ENCODE results near the gene BACH2.

Gene BACH2

DNA sequence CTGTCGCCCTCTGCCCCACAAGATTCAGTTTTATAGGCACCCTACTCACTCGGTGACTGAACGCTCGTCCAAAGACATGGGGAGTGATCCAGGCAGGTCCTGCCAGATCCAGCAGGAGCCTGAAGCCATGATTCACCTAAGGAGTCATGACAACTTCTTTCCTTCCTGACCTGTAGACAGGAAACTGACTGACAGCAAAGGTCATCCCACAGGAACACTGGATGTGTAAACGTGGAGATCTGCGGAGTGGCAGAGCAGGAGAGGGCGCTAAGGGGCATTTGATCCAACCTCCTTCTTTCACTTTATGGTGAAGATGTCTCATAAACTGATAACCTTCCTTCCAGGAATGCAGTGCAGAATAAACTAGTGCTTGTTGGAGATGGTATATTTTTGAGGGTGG is 210.1 kb downstream of the BACH2 start:
- Histone ChIP-seq H3K9me2 (replicated peaks; ENCODE audit: insufficient read depth, low read length) (no peaks in the 10 kb centered on the region), H3K9ac (ENCODE audit: low read length) (no peak overlapping the region), H4K20me1 (ENCODE audit: low read depth, low read length) (no peaks in the 10 kb centered on the region; the same call in 1 of the 2 replicates), H3K4me3 (ENCODE audit: insufficient read depth, low read length, poor library complexity, severe bottlenecking) (no peak overlapping the region), H2AFZ (ENCODE audit: low read depth, low read length, severe bottlenecking) (no peak overlapping the region), H3K4me2 (ENCODE audit: low read depth, low read length, poor library complexity, severe bottlenecking) (no peak overlapping the region), H3K79me2 (ENCODE audit: insufficient read depth, low read length) (peaks cover 3% of the 10 kb centered on the region; the same call in 1 of the 2 replicates), H3K27me3 (ENCODE audit: low read length) (no peaks in the 10 kb centered on the region), H3K27ac (ENCODE audit: low read depth, low read length) (no peak overlapping the region), H3K36me3 (ENCODE audit: low read length) (no peaks in the 10 kb centered on the region), H3K9me3 (ENCODE audit: insufficient read depth, low read length) (no peaks in the 10 kb centered on the region), H3F3A (ENCODE audit: insufficient read depth) (no peaks in the 10 kb centered on the region)
- no peak for TF ChIP-seq CTCF (IDR thresholded peaks at IDR 0.05; ENCODE audit: insufficient read depth, low read length, poor library complexity, severe bottlenecking)
- TF ChIP-seq EZH2phosphoT487 (conservative IDR thresholded peaks at IDR 0.05; ENCODE audit: low read length) = no peak

DNA sequence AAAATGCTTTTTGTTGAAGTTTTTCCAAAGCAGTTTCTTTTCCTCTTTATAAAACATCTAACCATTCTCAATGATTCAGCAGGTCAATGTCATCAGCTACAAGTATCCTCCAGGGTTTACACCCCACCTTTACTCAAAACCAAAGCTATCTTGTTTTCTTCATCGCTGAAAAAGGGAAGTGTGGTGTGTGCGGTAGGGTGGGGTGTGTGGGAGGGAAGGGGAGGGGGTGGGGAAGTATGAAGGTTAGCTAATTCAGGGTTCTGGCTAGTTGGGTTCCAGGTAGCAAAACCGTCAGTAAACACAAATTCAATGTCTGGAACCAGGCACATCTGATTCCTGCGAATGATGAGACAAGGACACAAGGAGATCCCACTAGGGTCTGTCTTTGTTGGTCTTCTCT is 212.8 kb downstream of the BACH2 start:
- H3F3A ChIP-seq (ENCODE audit: insufficient read depth) = no peaks in the 10 kb centered on the region
- H3K9ac ChIP-seq (ENCODE audit: low read length) = no peak overlapping the region
- peak overlapping the region; percentile 38 for H3K4me2 ChIP-seq (ENCODE audit: low read depth, low read length, poor library complexity, severe bottlenecking)
- H2AFZ ChIP-seq (ENCODE audit: low read depth, low read length, severe bottlenecking) = no peak overlapping the region
- no peak for TF ChIP-seq EZH2phosphoT487 (conservative IDR thresholded peaks at IDR 0.05; ENCODE audit: low read length)
- no peak for TF ChIP-seq CTCF (IDR thresholded peaks at IDR 0.05; ENCODE audit: insufficient read depth, low read length, poor library complexity, severe bottlenecking)
- no peaks in the 10 kb centered on the region for H3K79me2 ChIP-seq (ENCODE audit: insufficient read depth, low read length)
- H3K9me2 ChIP-seq (replicated peaks; ENCODE audit: insufficient read depth, low read length) = no peaks in the 10 kb centered on the region
- H3K27ac ChIP-seq (ENCODE audit: low read depth, low read length) = no peak overlapping the region
- no peaks in the 10 kb centered on the region for H3K36me3 ChIP-seq (ENCODE audit: low read length)
- no peak overlapping the region for H3K4me3 ChIP-seq (ENCODE audit: insufficient read depth, low read length, poor library complexity, severe bottlenecking)
- H3K27me3 ChIP-seq (ENCODE audit: low read length) = no peaks in the 10 kb centered on the region
- H3K9me3 ChIP-seq (ENCODE audit: insufficient read depth, low read length) = no peaks in the 10 kb centered on the region
- no peaks in the 10 kb centered on the region for H4K20me1 ChIP-seq (ENCODE audit: low read depth, low read length)

DNA sequence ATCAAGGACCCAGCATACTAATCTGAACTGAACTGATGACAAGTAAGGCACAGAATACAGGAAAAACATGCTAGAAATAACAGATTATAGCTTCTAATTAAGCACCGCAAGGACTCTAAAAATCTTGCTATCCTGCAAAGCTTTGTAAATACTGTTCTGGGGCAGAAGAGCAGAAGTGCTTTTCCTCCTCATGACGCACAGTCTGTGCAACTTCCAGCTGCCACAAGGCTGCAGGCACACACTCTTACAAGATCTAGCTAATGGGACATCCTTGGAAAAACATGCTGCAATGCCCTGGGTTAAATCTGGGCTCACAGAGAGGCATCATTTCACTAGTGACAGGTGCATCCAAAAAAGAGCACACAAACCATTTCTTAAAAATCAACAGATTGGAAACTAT is 213.8 kb downstream of the BACH2 start:
- TF ChIP-seq CTCF (IDR thresholded peaks at IDR 0.05; ENCODE audit: insufficient read depth, low read length, poor library complexity, severe bottlenecking) (no peak), EZH2phosphoT487 (conservative IDR thresholded peaks at IDR 0.05; ENCODE audit: low read length) (no peak)
- Histone ChIP-seq H2AFZ (ENCODE audit: low read depth, low read length, severe bottlenecking) (no peak overlapping the region), H3K4me3 (ENCODE audit: insufficient read depth, low read length, poor library complexity, severe bottlenecking) (no peak overlapping the region), H3K27ac (ENCODE audit: low read depth, low read length) (no peak overlapping the region), H3K4me2 (ENCODE audit: low read depth, low read length, poor library complexity, severe bottlenecking) (no peak overlapping the region), H4K20me1 (ENCODE audit: low read depth, low read length) (no peaks in the 10 kb centered on the region), H3F3A (ENCODE audit: insufficient read depth) (no peaks in the 10 kb centered on the region), H3K9ac (ENCODE audit: low read length) (no peak overlapping the region), H3K27me3 (ENCODE audit: low read length) (no peaks in the 10 kb centered on the region), H3K9me3 (ENCODE audit: insufficient read depth, low read length) (no peaks in the 10 kb centered on the region), H3K9me2 (replicated peaks; ENCODE audit: insufficient read depth, low read length) (no peaks in the 10 kb centered on the region), H3K79me2 (ENCODE audit: insufficient read depth, low read length) (no peaks in the 10 kb centered on the region), H3K36me3 (ENCODE audit: low read length) (no peaks in the 10 kb centered on the region)
